ENCODE measurements around the gene CD6. TPM values are rescaled to one million over a fixed set of nuclear protein-coding genes. Genes with fewer than 3 reads are reported as not detected.

CD6 gene
- total RNA-seq, 1 donor from 2014 or later, result 6.1 TPM

- H3K9me3 ChIP-seq, result no peaks in the 10 kb centered on the region
- no peaks in the 10 kb centered on the region for H3K27me3 ChIP-seq (ENCODE audit: low read depth)
- TF ChIP-seq, protein P1, sequence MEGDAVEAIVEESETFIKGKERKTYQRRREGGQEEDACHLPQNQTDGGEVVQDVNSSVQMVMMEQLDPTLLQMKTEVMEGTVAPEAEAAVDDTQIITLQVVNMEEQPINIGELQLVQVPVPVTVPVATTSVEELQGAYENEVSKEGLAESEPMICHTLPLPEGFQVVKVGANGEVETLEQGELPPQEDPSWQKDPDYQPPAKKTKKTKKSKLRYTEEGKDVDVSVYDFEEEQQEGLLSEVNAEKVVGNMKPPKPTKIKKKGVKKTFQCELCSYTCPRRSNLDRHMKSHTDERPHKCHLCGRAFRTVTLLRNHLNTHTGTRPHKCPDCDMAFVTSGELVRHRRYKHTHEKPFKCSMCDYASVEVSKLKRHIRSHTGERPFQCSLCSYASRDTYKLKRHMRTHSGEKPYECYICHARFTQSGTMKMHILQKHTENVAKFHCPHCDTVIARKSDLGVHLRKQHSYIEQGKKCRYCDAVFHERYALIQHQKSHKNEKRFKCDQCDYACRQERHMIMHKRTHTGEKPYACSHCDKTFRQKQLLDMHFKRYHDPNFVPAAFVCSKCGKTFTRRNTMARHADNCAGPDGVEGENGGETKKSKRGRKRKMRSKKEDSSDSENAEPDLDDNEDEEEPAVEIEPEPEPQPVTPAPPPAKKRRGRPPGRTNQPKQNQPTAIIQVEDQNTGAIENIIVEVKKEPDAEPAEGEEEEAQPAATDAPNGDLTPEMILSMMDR (IDR thresholded peaks at IDR 0.05), result no peak
- H3K4me3 ChIP-seq, result no peak overlapping the region
- peaks cover 2% of the 10 kb centered on the region for H3K4me1 ChIP-seq
- intact Hi-C loops (cut with DNase I), result no loop called here
- DNase-seq (no peak), ATAC-seq (peak in 1 of 2 donors; percentile 9)
- H3K36me3 ChIP-seq, result no peaks in the 10 kb centered on the region
- no peak overlapping the region for H3K27ac ChIP-seq
Observed at GRCh38 chr11:61034704-61035525, 63.4 kb downstream of the CD6 start.

DNA sequence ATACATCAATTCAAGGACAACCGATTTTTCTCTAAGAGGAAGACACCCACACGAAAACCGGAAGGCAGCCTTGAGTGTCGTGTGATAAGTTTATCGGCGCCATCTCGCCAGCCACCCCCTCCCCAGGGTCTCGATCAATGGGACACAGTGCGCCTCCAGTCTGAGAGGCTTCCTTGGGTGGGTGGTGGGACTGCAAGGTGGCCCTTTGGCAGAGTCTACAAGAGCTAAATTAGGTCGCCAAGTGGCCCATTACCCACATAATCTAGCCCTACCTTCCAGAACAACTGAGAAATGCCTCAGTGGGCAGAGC lies 64.0 kb downstream of the CD6 start:
- TF ChIP-seq, protein P1 (IDR thresholded peaks at IDR 0.05), result no peak
- ATAC-seq, result peak in 1 of 2 donors; percentile 8
- no peaks in the 10 kb centered on the region for H3K9me3 ChIP-seq
- H3K36me3 ChIP-seq, result no peaks in the 10 kb centered on the region
- H3K27ac ChIP-seq, result no peak overlapping the region
- intact Hi-C loops (cut with DNase I), result no loop called here
- no peaks in the 10 kb centered on the region for H3K27me3 ChIP-seq (ENCODE audit: low read depth)
- no peak for DNase-seq
- H3K4me3 ChIP-seq, result no peak overlapping the region
- H3K4me1 ChIP-seq, result peaks cover 6% of the 10 kb centered on the region

GRCh38 chr11:61037441-61038093 lies 66.1 kb downstream of the CD6 start:
- intact Hi-C loops (cut with DNase I), result no loop called here
- DNase-seq (no peak), ATAC-seq (no peak)
- no peak overlapping the region for H3K27ac ChIP-seq
- no peaks in the 10 kb centered on the region for H3K36me3 ChIP-seq
- H3K9me3 ChIP-seq, result no peaks in the 10 kb centered on the region
- peaks cover 15% of the 10 kb centered on the region for H3K4me1 ChIP-seq
- no peak overlapping the region for H3K4me3 ChIP-seq
- H3K27me3 ChIP-seq (ENCODE audit: low read depth), result no peaks in the 10 kb centered on the region
- TF ChIP-seq, protein P1 (IDR thresholded peaks at IDR 0.05), result no peak

GRCh38 chr11:61039916-61040315 lies 68.4 kb downstream of the CD6 start:
- intact Hi-C loops (cut with DNase I), result no loop called here
- Histone ChIP-seq H3K27ac (no peak overlapping the region), H3K4me3 (no peak overlapping the region), H3K36me3 (no peaks in the 10 kb centered on the region), H3K27me3 (ENCODE audit: low read depth) (no peaks in the 10 kb centered on the region), H3K9me3 (no peaks in the 10 kb centered on the region), H3K4me1 (peaks cover 15% of the 10 kb centered on the region)
- DNase-seq, result no peak
- ATAC-seq, result no peak
- TF ChIP-seq, protein P1 (IDR thresholded peaks at IDR 0.05), result no peak

- no peaks in the 10 kb centered on the region for H3K9me3 ChIP-seq
- H3K27me3 ChIP-seq (ENCODE audit: low read depth), result no peaks in the 10 kb centered on the region
- peak overlapping the region; percentile 81 for H3K27ac ChIP-seq
- DNase-seq (no peak), ATAC-seq (peak; percentile 74 to 89)
- H3K36me3 ChIP-seq, result no peaks in the 10 kb centered on the region
- intact Hi-C loops (cut with DNase I), result no loop called here
- H3K4me1 ChIP-seq, result peaks cover 15% of the 10 kb centered on the region
- TF ChIP-seq, protein P1 (IDR thresholded peaks at IDR 0.05), result no peak
- H3K4me3 ChIP-seq, result no peak overlapping the region
Observed at GRCh38 chr11:61041755-61042518, 70.5 kb downstream of the CD6 start.
